ENCODE measurements around the gene HNF1A. TPM values are rescaled to one million over a fixed set of nuclear protein-coding genes. Genes with fewer than 3 reads are reported as not detected.

Gene HNF1A
- total RNA-seq, 4 donors from 2014 or later, result 11.8 TPM; not detected in 3

DNA sequence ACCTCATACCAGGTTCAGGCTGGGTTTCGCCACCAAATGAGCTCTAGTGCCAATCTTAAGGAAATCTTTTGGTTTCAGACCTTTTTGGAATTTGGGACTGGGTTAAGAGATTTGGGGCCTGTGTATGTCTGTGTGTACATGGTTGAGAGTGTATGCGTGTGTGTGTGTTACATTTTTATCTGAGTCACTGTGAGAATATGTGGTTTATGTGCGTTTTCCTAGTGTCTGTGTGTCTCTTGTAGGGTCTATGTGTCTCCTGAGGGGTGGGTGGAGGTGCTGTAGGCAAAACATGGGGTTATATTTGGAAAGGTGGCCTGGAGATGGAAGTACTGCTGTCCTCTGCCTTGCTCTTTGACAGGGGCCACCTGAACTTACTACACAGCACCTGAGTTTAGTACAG is 20.1 kb downstream of the HNF1A start:
- no peaks in the 10 kb centered on the region for H3K4me1 ChIP-seq
- H3K9me3 ChIP-seq, result no peaks in the 10 kb centered on the region
- H3K4me3 ChIP-seq, result no peak overlapping the region
- no peaks in the 10 kb centered on the region for H3K36me3 ChIP-seq
- DNase-seq, result no peak
- no peaks in the 10 kb centered on the region for H3K27me3 ChIP-seq
- no peak for TF ChIP-seq POLR2A (IDR thresholded peaks at IDR 0.05)
- TF ChIP-seq, protein P1, sequence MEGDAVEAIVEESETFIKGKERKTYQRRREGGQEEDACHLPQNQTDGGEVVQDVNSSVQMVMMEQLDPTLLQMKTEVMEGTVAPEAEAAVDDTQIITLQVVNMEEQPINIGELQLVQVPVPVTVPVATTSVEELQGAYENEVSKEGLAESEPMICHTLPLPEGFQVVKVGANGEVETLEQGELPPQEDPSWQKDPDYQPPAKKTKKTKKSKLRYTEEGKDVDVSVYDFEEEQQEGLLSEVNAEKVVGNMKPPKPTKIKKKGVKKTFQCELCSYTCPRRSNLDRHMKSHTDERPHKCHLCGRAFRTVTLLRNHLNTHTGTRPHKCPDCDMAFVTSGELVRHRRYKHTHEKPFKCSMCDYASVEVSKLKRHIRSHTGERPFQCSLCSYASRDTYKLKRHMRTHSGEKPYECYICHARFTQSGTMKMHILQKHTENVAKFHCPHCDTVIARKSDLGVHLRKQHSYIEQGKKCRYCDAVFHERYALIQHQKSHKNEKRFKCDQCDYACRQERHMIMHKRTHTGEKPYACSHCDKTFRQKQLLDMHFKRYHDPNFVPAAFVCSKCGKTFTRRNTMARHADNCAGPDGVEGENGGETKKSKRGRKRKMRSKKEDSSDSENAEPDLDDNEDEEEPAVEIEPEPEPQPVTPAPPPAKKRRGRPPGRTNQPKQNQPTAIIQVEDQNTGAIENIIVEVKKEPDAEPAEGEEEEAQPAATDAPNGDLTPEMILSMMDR (IDR thresholded peaks at IDR 0.05), result no peak
- intact Hi-C loops (cut with DNase I; ENCODE audit: low total_unique reads), result no loop called here
- no peak overlapping the region for H3K27ac ChIP-seq

DNA sequence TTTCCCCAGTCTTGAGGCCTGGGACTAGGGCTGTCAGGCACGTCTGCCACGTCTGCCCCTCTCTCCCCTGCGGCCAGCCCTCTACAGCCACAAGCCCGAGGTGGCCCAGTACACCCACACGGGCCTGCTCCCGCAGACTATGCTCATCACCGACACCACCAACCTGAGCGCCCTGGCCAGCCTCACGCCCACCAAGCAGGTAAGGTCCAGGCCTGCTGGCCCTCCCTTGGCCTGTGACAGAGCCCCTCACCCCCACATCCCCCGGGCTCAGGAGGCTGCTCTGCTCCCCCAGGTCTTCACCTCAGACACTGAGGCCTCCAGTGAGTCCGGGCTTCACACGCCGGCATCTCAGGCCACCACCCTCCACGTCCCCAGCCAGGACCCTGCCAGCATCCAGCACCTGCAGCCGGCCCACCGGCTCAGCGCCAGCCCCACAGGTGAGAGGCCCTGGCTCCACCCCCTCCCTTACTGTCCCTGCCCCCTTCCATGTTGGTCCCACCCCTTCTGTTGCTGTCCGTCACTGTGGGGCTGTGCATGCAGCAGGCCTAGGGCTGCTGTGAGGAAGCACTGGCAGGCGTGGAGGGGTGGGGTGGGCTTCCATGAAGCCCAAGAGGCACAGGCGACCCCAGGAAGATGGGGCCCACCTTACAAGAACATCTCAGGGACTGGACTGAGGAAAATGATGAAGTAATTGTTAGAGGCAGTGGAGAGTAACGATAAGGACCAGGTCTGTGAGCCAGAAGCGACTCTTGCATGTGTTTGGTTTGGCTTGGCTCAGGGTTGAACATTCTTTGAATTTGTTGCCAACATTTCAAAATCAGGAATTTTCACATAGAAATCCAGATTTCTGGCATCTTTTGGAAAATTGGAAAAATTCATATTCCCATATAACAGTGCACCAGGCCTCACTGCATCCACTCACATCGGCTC is 21.1 kb downstream of the HNF1A start:
- no peak overlapping the region for H3K4me3 ChIP-seq
- no peaks in the 10 kb centered on the region for H3K9me3 ChIP-seq
- no peaks in the 10 kb centered on the region for H3K27me3 ChIP-seq
- H3K4me1 ChIP-seq, result no peaks in the 10 kb centered on the region
- TF ChIP-seq, protein P1 (IDR thresholded peaks at IDR 0.05), result no peak
- TF ChIP-seq POLR2A (IDR thresholded peaks at IDR 0.05), result no peak
- no peaks in the 10 kb centered on the region for H3K36me3 ChIP-seq
- H3K27ac ChIP-seq, result no peak overlapping the region
- intact Hi-C loops (cut with DNase I; ENCODE audit: low total_unique reads), result no loop called here
- DNase-seq, result no peak

DNA sequence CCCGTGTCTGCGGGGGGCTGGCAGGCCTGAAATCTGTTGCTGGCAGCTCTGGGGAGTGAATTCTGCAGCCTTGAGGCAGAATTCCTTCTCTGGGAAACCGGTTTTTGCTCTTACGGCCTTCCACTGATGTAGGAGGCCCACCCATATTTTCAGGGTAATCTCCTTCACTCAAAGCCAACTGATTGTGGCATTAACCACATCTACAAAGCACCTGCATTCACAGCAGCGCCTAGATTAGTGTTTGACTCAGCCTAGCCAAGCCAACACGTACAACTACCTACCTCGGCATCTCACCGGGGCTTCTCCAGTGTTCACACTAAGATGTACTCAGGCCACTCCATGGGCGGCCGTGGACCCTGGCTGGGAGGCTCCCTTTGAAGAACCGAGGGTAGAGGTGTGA is 22.2 kb downstream of the HNF1A start:
- no peak for TF ChIP-seq POLR2A (IDR thresholded peaks at IDR 0.05)
- TF ChIP-seq, protein P1 (IDR thresholded peaks at IDR 0.05), result no peak
- no peak for DNase-seq
- Histone ChIP-seq H3K27ac (no peak overlapping the region), H3K27me3 (no peaks in the 10 kb centered on the region), H3K9me3 (no peaks in the 10 kb centered on the region), H3K4me1 (no peaks in the 10 kb centered on the region), H3K36me3 (no peaks in the 10 kb centered on the region), H3K4me3 (no peak overlapping the region)
- intact Hi-C loops (cut with DNase I; ENCODE audit: low total_unique reads), result no loop called here

DNA sequence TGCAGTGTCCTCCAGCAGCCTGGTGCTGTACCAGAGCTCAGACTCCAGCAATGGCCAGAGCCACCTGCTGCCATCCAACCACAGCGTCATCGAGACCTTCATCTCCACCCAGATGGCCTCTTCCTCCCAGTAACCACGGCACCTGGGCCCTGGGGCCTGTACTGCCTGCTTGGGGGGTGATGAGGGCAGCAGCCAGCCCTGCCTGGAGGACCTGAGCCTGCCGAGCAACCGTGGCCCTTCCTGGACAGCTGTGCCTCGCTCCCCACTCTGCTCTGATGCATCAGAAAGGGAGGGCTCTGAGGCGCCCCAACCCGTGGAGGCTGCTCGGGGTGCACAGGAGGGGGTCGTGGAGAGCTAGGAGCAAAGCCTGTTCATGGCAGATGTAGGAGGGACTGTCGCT is 22.7 kb downstream of the HNF1A start:
- Histone ChIP-seq H3K4me3 (no peak overlapping the region), H3K27me3 (no peaks in the 10 kb centered on the region), H3K9me3 (no peaks in the 10 kb centered on the region), H3K4me1 (no peaks in the 10 kb centered on the region), H3K27ac (no peak overlapping the region), H3K36me3 (no peaks in the 10 kb centered on the region)
- intact Hi-C loops (cut with DNase I; ENCODE audit: low total_unique reads), result no loop called here
- no peak for DNase-seq
- TF ChIP-seq POLR2A (IDR thresholded peaks at IDR 0.05), result no peak
- TF ChIP-seq, protein P1 (IDR thresholded peaks at IDR 0.05), result no peak

DNA sequence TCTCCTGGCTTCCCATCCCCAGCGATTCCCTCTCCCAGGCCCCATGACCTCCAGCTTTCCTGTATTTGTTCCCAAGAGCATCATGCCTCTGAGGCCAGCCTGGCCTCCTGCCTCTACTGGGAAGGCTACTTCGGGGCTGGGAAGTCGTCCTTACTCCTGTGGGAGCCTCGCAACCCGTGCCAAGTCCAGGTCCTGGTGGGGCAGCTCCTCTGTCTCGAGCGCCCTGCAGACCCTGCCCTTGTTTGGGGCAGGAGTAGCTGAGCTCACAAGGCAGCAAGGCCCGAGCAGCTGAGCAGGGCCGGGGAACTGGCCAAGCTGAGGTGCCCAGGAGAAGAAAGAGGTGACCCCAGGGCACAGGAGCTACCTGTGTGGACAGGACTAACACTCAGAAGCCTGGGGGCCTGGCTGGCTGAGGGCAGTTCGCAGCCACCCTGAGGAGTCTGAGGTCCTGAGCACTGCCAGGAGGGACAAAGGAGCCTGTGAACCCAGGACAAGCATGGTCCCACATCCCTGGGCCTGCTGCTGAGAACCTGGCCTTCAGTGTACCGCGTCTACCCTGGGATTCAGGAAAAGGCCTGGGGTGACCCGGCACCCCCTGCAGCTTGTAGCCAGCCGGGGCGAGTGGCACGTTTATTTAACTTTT is 23.6 kb downstream of the HNF1A start:
- H3K9me3 ChIP-seq, result no peaks in the 10 kb centered on the region
- no peak overlapping the region for H3K27ac ChIP-seq
- intact Hi-C loops (cut with DNase I; ENCODE audit: low total_unique reads), result no loop called here
- no peaks in the 10 kb centered on the region for H3K4me1 ChIP-seq
- TF ChIP-seq POLR2A (IDR thresholded peaks at IDR 0.05), result no peak
- TF ChIP-seq, protein P1 (IDR thresholded peaks at IDR 0.05), result no peak
- DNase-seq, result no peak
- H3K4me3 ChIP-seq, result no peak overlapping the region
- no peaks in the 10 kb centered on the region for H3K36me3 ChIP-seq
- H3K27me3 ChIP-seq, result no peaks in the 10 kb centered on the region

Measured in uterus (tissue), 4 donors.